K562 (cell line): ENCODE measurements around the gene FBXW2. TPM values are rescaled to one million over a fixed set of nuclear protein-coding genes. Genes with fewer than 3 reads are reported as not detected.
A peak's percentile ranks its signal among the peaks of the same experiment; 100 is the strongest.

Experiments
- ATAC-seq: fragments of 200-7000 bp; cut with Tn5 transposase; 3 replicates; pipeline ENCODE4 v1.9.1; 2020; ENCODE audit warnings: moderate library complexity
- BruUV-seq: library from RNA; stranded (reverse); fragments of 400-500 nt; replicated peaks from 2 replicates; lab custom pipeline; 2021; lab: Mats Ljungman, UMichigan
- CTCF ChIA-PET: fragments of 300-600 bp; formaldehyde crosslinking; extraction: SDS; loops from one replicate; lab custom pipeline; 2021; ENCODE audit warnings: low intra/inter-chr PET ratio; lab: Yijun Ruan, JAX
- POLR2A ChIA-PET: fragments of 300-600, 350-650 bp; sonication (Branson Sonifier 250); formaldehyde crosslinking; extraction: SDS; loops from one replicate; lab custom pipeline; 2021; ENCODE audit warnings: antibody characterized with exemption, inconsistent platforms; lab: Yijun Ruan, JAX
- DNase-seq, 4 experiments: peaks; one replicate each; pipeline versions ENCODE4 v3.0.0 to v3.0.0-alpha.2; 2011 to 2018; ENCODE audit warnings: low spot score in 3 of 4, mixed read lengths in 3 of 4; ENCODE audit errors: extremely low read depth in 1 of 4
- FAIRE-seq: peaks from 2 replicates; lab custom pipeline; 2011; peaks lifted over from hg19 to GRCh38; lab: Jason Lieb, UNC
- H2AFZ ChIP-seq: 2 replicates; pipeline ENCODE4 v1.6.0; 2011; ENCODE audit warnings: low read depth, low read length, control low read depth, inconsistent platforms
- H3K27ac ChIP-seq: fragments of 200-600 bp; 3 replicates; pipeline ENCODE4 v1.8.0; 2011; ENCODE audit warnings: low read depth, mild to moderate bottlenecking, control low read depth, inconsistent platforms, low read length, moderate library complexity, mixed read lengths; ENCODE audit errors: extremely low read depth
- H3K27me3 ChIP-seq, 2 experiments: fragments of 300-600 bp in 1 of 2; 2 replicates in 1 of 2; 3 replicates in 1 of 2; pipeline versions ENCODE4 v1.6.0 to v1.8.0; 2011; ENCODE audit warnings: inconsistent platforms in 2 of 2, low read length in 2 of 2, mild to moderate bottlenecking in 1 of 2, mixed read lengths in 1 of 2, moderate library complexity in 1 of 2; ENCODE audit not compliant: control insufficient read depth in 2 of 2, insufficient read depth in 2 of 2
- H3K36me3 ChIP-seq: fragments of 300-600 bp; 3 replicates; pipeline ENCODE4 v1.8.0; 2011; ENCODE audit warnings: mild to moderate bottlenecking, low read length, inconsistent platforms; ENCODE audit not compliant: control insufficient read depth, insufficient read depth
- H3K4me1 ChIP-seq, 2 experiments: fragments of 200-600 bp in 1 of 2; replicated peaks in 1 of 2; 2 replicates in 1 of 2; 3 replicates in 1 of 2; pipeline versions ENCODE4 v1.5.1 to v1.8.0; 2011; ENCODE audit warnings: inconsistent platforms in 2 of 2, low read length in 2 of 2, mild to moderate bottlenecking in 1 of 2, mixed read lengths in 1 of 2, moderate library complexity in 1 of 2; ENCODE audit not compliant: control insufficient read depth in 2 of 2, insufficient read depth in 2 of 2
- H3K4me2 ChIP-seq: 2 replicates; pipeline ENCODE4 v1.6.1; 2011; ENCODE audit warnings: low read length, control low read depth, inconsistent platforms, mixed read lengths; ENCODE audit not compliant: insufficient read depth
- H3K4me3 ChIP-seq: fragments of 200-600 bp; sonication (generic), shearing (Covaris generic); 2 replicates; pipeline ENCODE4 v1.5.1; 2016; ENCODE audit warnings: control low read depth, inconsistent platforms
- H3K79me2 ChIP-seq: fragments of 200-600 bp; 3 replicates; pipeline ENCODE4 v1.8.0; 2011; ENCODE audit warnings: low read length, inconsistent platforms; ENCODE audit not compliant: control insufficient read depth, insufficient read depth
- H3K9ac ChIP-seq, 2 experiments: 2 replicates each; pipeline versions ENCODE4 v1.6.0 to v1.6.1; 2011; ENCODE audit warnings: low read depth in 2 of 2, low read length in 2 of 2, control low read depth in 1 of 2, inconsistent platforms in 1 of 2, mild to moderate bottlenecking in 1 of 2, mixed read lengths in 1 of 2; ENCODE audit not compliant: insufficient read depth in 1 of 2
- H3K9me1 ChIP-seq: one replicate; pipeline ENCODE4 v1.6.0; 2011; ENCODE audit warnings: inconsistent platforms, mild to moderate bottlenecking, low read length, moderate library complexity; ENCODE audit not compliant: control insufficient read depth, insufficient read depth
- H3K9me3 ChIP-seq: replicated peaks from 2 replicates; pipeline ENCODE4 v1.5.1; 2011; ENCODE audit warnings: low read depth, low read length, inconsistent platforms; ENCODE audit not compliant: control insufficient read depth, insufficient read depth
- H4K20me1 ChIP-seq: replicated peaks from 2 replicates; pipeline ENCODE4 v1.6.1; 2011; ENCODE audit warnings: low read length, inconsistent platforms, mixed read lengths; ENCODE audit not compliant: control insufficient read depth, insufficient read depth
- NFIC ChIP-seq: fragments of 450-650 bp; IDR thresholded peaks from 2 replicates; pipeline ENCODE4 v1.6.1; 2017; ENCODE audit warnings: mild to moderate bottlenecking, inconsistent platforms
- SLC30A9 ChIP-seq: fragments of 250-450 bp; sonication (Bioruptor Pico); IDR thresholded peaks from 2 replicates; pipeline ENCODE4 v1.8.0; 2022; ENCODE audit warnings: mild to moderate bottlenecking, moderate library complexity
- ZBTB33 ChIP-seq: sonication (generic); formaldehyde crosslinking; IDR thresholded peaks from 2 replicates; pipeline ENCODE4 v1.8.1; 2023; ENCODE audit warnings: mild to moderate bottlenecking, missing genetic modification reagents
- ZC3H11A ChIP-seq: IDR thresholded peaks from 2 replicates; pipeline ENCODE4 v1.6.1; 2012; ENCODE audit warnings: low read depth, low read length, improper control_type of control experiment
- ZNF197 ChIP-seq: fragments of 200-800 bp; sonication (Bioruptor generic); IDR thresholded peaks from 2 replicates; pipeline ENCODE4 v1.6.1; 2016; ENCODE audit warnings: low read depth, missing genetic modification characterization, missing compliant biosample characterization
- ZNF830 ChIP-seq: fragments of 250-450 bp; sonication (Bioruptor Pico); IDR thresholded peaks from 2 replicates; pipeline ENCODE4 v1.5.0; 2021; ENCODE audit warnings: mild to moderate bottlenecking
- in situ Hi-C: fragments of 300-500 bp; cut with MboI; formaldehyde crosslinking; loops from 4 replicates; pipeline ENCODE4 v1.15.0; 2018; ENCODE audit warnings: inconsistent platforms, mixed read lengths
- intact Hi-C: fragments of 100-400 bp; cut with micrococcal nuclease; formaldehyde crosslinking; loops from 2 replicates; pipeline ENCODE4 v1.14.2; 2022
- polyA plus RNA-seq, 8 experiments: library from polyadenylated mRNA; depleted of rRNA in 4 of 8; stranded (reverse) in 5 of 8; unstranded in 3 of 8; fragments of >200 nt; fragmentation: Nextera tagmentation in 2 of 8; fragmentation: Illumina TruSeq in 1 of 8; extraction: Ambion mirVana in 2 of 8; extraction: Trizol in 1 of 8; gene quantifications; 2 replicates each; pipeline versions ENCODE4 v1.2.1 to v1.2.3, GENCODE V29; 2011 to 2014; ENCODE audit warnings: inconsistent platforms in 1 of 8, missing spikeins in 1 of 8
- total RNA-seq, 7 experiments: library from RNA; depleted of rRNA in 6 of 7; stranded (reverse); fragments of >200 nt in 6 of 7; fragmentation: Illumina TruSeq in 2 of 7; extraction: Trizol in 2 of 7; gene quantifications; 2 replicates each; pipeline versions ENCODE4 v1.2.1 to v1.2.3, GENCODE V29; 2011 to 2021; ENCODE audit warnings: low replicate concordance in 1 of 7
- TF ChIP-seq, protein P1 (sequence below), 2 experiments: fragments of 250-450 bp in 1 of 2; fragments of 450-650 bp in 1 of 2; sonication (Bioruptor Pico) in 1 of 2; IDR thresholded peaks; 2 replicates each; pipeline versions ENCODE4 v1.6.1 to v1.8.0; 2016 to 2021; ENCODE audit warnings: mild to moderate bottlenecking in 2 of 2, moderate library complexity in 2 of 2, missing compliant biosample characterization in 1 of 2, missing genetic modification characterization in 1 of 2

FBXW2 gene
- total and polyA plus RNA-seq, 9 of the 15 experiments (the other 6 are each of a cell fraction or from before 2014, with no cell fraction given), result 2.5 to 57.8 (median 28.1) TPM

GRCh38 chr9:120832807-120833206 is 39.6 kb upstream of the FBXW2 start:
- H4K20me1 ChIP-seq, result no peaks in the 10 kb centered on the region
- H3K9me3 ChIP-seq, result no peaks in the 10 kb centered on the region
- peaks cover 28% of the 10 kb centered on the region for H3K79me2 ChIP-seq
- DNase-seq, result no peak
- no TSS peak for BruUV-seq
- H3K4me1 ChIP-seq, result peaks cover 0 to under 1% of the 10 kb centered on the region in 2 experiments; a peak in 3 of 5 replicates
- ATAC-seq, result no peak
- no peaks in the 10 kb centered on the region for H3K27me3 ChIP-seq
- H2AFZ ChIP-seq, result no peak overlapping the region
- TF ChIP-seq NFIC (no peak), ZNF197 (CRISPR knock-in tag) (no peak), ZBTB33 (CRISPR knock-in tag) (no peak), SLC30A9 (CRISPR knock-in tag) (no peak), ZC3H11A (no peak), ZNF830 (no peak)
- TF ChIP-seq, protein P1, sequence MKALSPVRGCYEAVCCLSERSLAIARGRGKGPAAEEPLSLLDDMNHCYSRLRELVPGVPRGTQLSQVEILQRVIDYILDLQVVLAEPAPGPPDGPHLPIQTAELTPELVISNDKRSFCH (CRISPR knock-in tag; IDR thresholded peaks at IDR 0.05), result no peak
- TF ChIP-seq, protein P1 (tag; IDR thresholded peaks at IDR 0.05), result peak; percentile 51; the same call in 1 of the 2 replicates
- TF ChIP-seq, all 486 proteins: peak for 1
- no peak for FAIRE-seq
- Histone ChIP-seq H3K9me1 (no peaks in the 10 kb centered on the region), H3K9ac (no peak overlapping the region), H3K4me2 (no peak overlapping the region), H3K27ac (no peak overlapping the region), H3K4me3 (no peak overlapping the region), H3K36me3 (peaks cover 84% of the 10 kb centered on the region)
- POLR2A ChIA-PET, result interaction anchor here (0.6 to 3.1 kb wide), 17 partner anchors 9 to 65 kb away, joined by 3 to 18 read pairs (median 5); partner anchors contain the start of genes FBXW2 and PSMD5
- intact Hi-C loops, result no loop called here
- in situ Hi-C loops, result no loop called here
- CTCF ChIA-PET, result no interaction called here
